ENCODE measurements around the gene EFCAB6. TPM values are rescaled to one million over a fixed set of nuclear protein-coding genes. Genes with fewer than 3 reads are reported as not detected.

EFCAB6 gene
- polyA plus RNA-seq, 3 donors, result not detected

GRCh38 chr22:43855431-43855830 lies 43.3 kb upstream of the EFCAB6 start:
- Mint-ChIP-seq H3K27ac (no peak overlapping the region), H3K9me3 (peaks cover 0 to 7% (median 4%) of the 10 kb centered on the region in 7 donors)

GRCh38 chr22:43854786-43855271 lies 42.7 kb upstream of the EFCAB6 start:
- H3K9me3 Mint-ChIP-seq, result peaks cover 0 to 7% (median 4%) of the 10 kb centered on the region in 7 donors
- H2AFZ ChIP-seq (ENCODE audit: insufficient read depth, low read depth, low read length, poor library complexity, severe bottlenecking), result no peak overlapping the region
- H3K4me1 Mint-ChIP-seq, result peaks cover 7% of the 10 kb centered on the region
- H3K9ac ChIP-seq (ENCODE audit: insufficient read depth, low read length, poor library complexity, severe bottlenecking), result no peak overlapping the region
- H3K4me3 Mint-ChIP-seq, result no peak overlapping the region
- no peak overlapping the region for H3K27ac ChIP-seq (ENCODE audit: low read depth in 1 of 2, low read length in 2 of 2)
- peaks cover 4 to 10% (median 7%) of the 10 kb centered on the region in 3 donors for H3K27me3 Mint-ChIP-seq (ENCODE audit: low read depth in 3 of 3)
- no peaks in the 10 kb centered on the region for H3K36me3 ChIP-seq (replicated peaks in 1 of 2; ENCODE audit: control insufficient read depth in 1 of 2, insufficient read depth in 2 of 2, low read length in 2 of 2)
- H4K20me1 ChIP-seq (ENCODE audit: insufficient read depth, low read length), result no peaks in the 10 kb centered on the region
- no peaks in the 10 kb centered on the region for H3K27me3 ChIP-seq (ENCODE audit: control insufficient read depth in 2 of 2, insufficient read depth in 2 of 2, low read length in 2 of 2)
- no peaks in the 10 kb centered on the region for H3K9me3 ChIP-seq (replicated peaks in 1 of 2; ENCODE audit: control insufficient read depth in 1 of 2, insufficient read depth in 1 of 2, low read length in 2 of 2)
- H3K36me3 Mint-ChIP-seq, result no peaks in the 10 kb centered on the region
- no peaks in the 10 kb centered on the region for H3K79me2 ChIP-seq (ENCODE audit: insufficient read depth, low read length)
- 98% methylated on average over 10 of the region's 13 CpGs for WGBS (ENCODE audit: insufficient coverage)
- peaks cover 0 to 14% of the 10 kb centered on the region in 2 donors for H3K4me1 ChIP-seq (ENCODE audit: control insufficient read depth in 1 of 2, insufficient read depth in 2 of 2, low read length in 2 of 2)
- intact Hi-C loops (cut with micrococcal nuclease), result no loop called here
- H3K4me2 ChIP-seq (replicated peaks; ENCODE audit: extremely low read depth, low read length, poor library complexity, severe bottlenecking), result no peak overlapping the region
- DNase-seq, result no peak
- TF ChIP-seq CTCF (IDR thresholded peaks at IDR 0.05), result no peak
- no peak overlapping the region for H3K27ac Mint-ChIP-seq
- H3K4me3 ChIP-seq (replicated peaks in 1 of 3; ENCODE audit: low read depth in 2 of 3, low read length in 3 of 3), result no peak overlapping the region

More at GRCh38 chr22:43855431-43855830, 43.3 kb upstream of the EFCAB6 start:
- H3K4me1 ChIP-seq (ENCODE audit: control insufficient read depth in 1 of 2, insufficient read depth in 2 of 2, low read length in 2 of 2), result peaks cover 0 to 14% of the 10 kb centered on the region in 2 donors
- no peaks in the 10 kb centered on the region for H3K79me2 ChIP-seq (ENCODE audit: insufficient read depth, low read length)
- Mint-ChIP-seq H3K4me1 (peaks cover 7% of the 10 kb centered on the region), H3K36me3 (no peaks in the 10 kb centered on the region), H3K27me3 (ENCODE audit: low read depth in 3 of 3) (peaks cover 7 to 14% (median 8%) of the 10 kb centered on the region in 3 donors), H3K4me3 (no peak overlapping the region)
- no peak overlapping the region for H3K27ac ChIP-seq (ENCODE audit: low read depth in 1 of 2, low read length in 2 of 2)
- H4K20me1 ChIP-seq (ENCODE audit: insufficient read depth, low read length), result no peaks in the 10 kb centered on the region
- WGBS (ENCODE audit: insufficient coverage), result 90% methylated on average over 3 of the region's 4 CpGs
- H3K4me3 ChIP-seq (replicated peaks in 1 of 3; ENCODE audit: low read depth in 2 of 3, low read length in 3 of 3), result no peak overlapping the region
- no peak for TF ChIP-seq CTCF (IDR thresholded peaks at IDR 0.05)
- H3K4me2 ChIP-seq (replicated peaks; ENCODE audit: extremely low read depth, low read length, poor library complexity, severe bottlenecking), result no peak overlapping the region
- intact Hi-C loops (cut with micrococcal nuclease), result no loop called here
- no peak overlapping the region for H2AFZ ChIP-seq (ENCODE audit: insufficient read depth, low read depth, low read length, poor library complexity, severe bottlenecking)
- H3K36me3 ChIP-seq (replicated peaks in 1 of 2; ENCODE audit: control insufficient read depth in 1 of 2, insufficient read depth in 2 of 2, low read length in 2 of 2), result no peaks in the 10 kb centered on the region
- peaks cover 0 to 1% of the 10 kb centered on the region in 2 donors for H3K27me3 ChIP-seq (ENCODE audit: control insufficient read depth in 2 of 2, insufficient read depth in 2 of 2, low read length in 2 of 2)
- H3K9ac ChIP-seq (ENCODE audit: insufficient read depth, low read length, poor library complexity, severe bottlenecking), result no peak overlapping the region
- no peak for DNase-seq
- H3K9me3 ChIP-seq (replicated peaks in 1 of 2; ENCODE audit: control insufficient read depth in 1 of 2, insufficient read depth in 1 of 2, low read length in 2 of 2), result no peaks in the 10 kb centered on the region

All from CD14-positive monocyte (primary cell).